NCI-H1092 treated with DMSO at 0.1 percent for 48 hours (cell line): ENCODE results near the gene TEKT5.
A peak's percentile ranks its signal among the peaks of the same experiment; 100 is the strongest.
"Not testable (repeated sequence)": the region's sequence is repeated elsewhere in the genome, so short reads cannot be mapped to it uniquely, and the experiment has no call there.

Experiments
- DNase-seq: peaks from one replicate; lab custom pipeline; 2025; lab: John Stamatoyannopoulos, UW

Gene TEKT5

GRCh38 chr16:10633429-10633828 is 61.3 kb downstream of the TEKT5 start:
- not testable (repeated sequence) for DNase-seq

- no peak for DNase-seq
Observed at GRCh38 chr16:10631886-10632285, 62.8 kb downstream of the TEKT5 start.

- DNase-seq: no peak
Observed at GRCh38 chr16:10629592-10629963, 65.2 kb downstream of the TEKT5 start.

GRCh38 chr16:10625595-10626357 is 69.0 kb downstream of the TEKT5 start:
- DNase-seq: no peak

- no peak for DNase-seq
Observed at GRCh38 chr16:10624527-10624926, 70.2 kb downstream of the TEKT5 start.

- DNase-seq: no peak
Observed at GRCh38 chr16:10623059-10623458, 71.7 kb downstream of the TEKT5 start.

GRCh38 chr16:10622036-10622921 is 72.5 kb downstream of the TEKT5 start:
- DNase-seq: no peak

GRCh38 chr16:10621216-10621949 is 73.3 kb downstream of the TEKT5 start:
- DNase-seq: not testable (repeated sequence)

- DNase-seq: no peak
Observed at GRCh38 chr16:10620120-10620519, 74.6 kb downstream of the TEKT5 start.

- no peak for DNase-seq
Observed at GRCh38 chr16:10619271-10619849, 75.4 kb downstream of the TEKT5 start.

GRCh38 chr16:10618710-10619209 is 76.0 kb downstream of the TEKT5 start:
- no peak for DNase-seq

GRCh38 chr16:10617662-10618420 is 76.9 kb downstream of the TEKT5 start:
- peak; percentile 6 for DNase-seq

GRCh38 chr16:10616756-10617640 is 77.7 kb downstream of the TEKT5 start:
- DNase-seq: peak; percentile 14

- no peak for DNase-seq
Observed at GRCh38 chr16:10616419-10616755, 78.3 kb downstream of the TEKT5 start.

GRCh38 chr16:10614685-10615084 is 80.0 kb downstream of the TEKT5 start:
- no peak for DNase-seq

GRCh38 chr16:10613785-10614485 is 80.8 kb downstream of the TEKT5 start:
- DNase-seq: no peak

- DNase-seq: no peak
Observed at GRCh38 chr16:10612649-10613179, 82.0 kb downstream of the TEKT5 start.

- no peak for DNase-seq
Observed at GRCh38 chr16:10611825-10612342, 82.8 kb downstream of the TEKT5 start.
